Panc1 (cell line): ENCODE measurements around the gene ZNF462.

ENCODE experiments used
- CTCF ChIP-seq: fragments of 450-650 bp; IDR thresholded peaks from 2 replicates; pipeline ENCODE4 v1.5.1; 2017; ENCODE audit warnings: mild to moderate bottlenecking
- POLR2AphosphoS5 ChIP-seq: IDR thresholded peaks from 2 replicates; pipeline ENCODE4 v1.6.1; 2012; ENCODE audit warnings: mild to moderate bottlenecking, low read depth, low read length, moderate library complexity
- REST ChIP-seq, 2 experiments: IDR thresholded peaks; 2 replicates each; pipeline ENCODE4 v1.6.1; 2011 to 2012; ENCODE audit warnings: low read depth in 2 of 2, control low read depth in 1 of 2, low read length in 1 of 2, mild to moderate bottlenecking in 1 of 2, moderate library complexity in 1 of 2; ENCODE audit not compliant: insufficient read depth in 1 of 2
- TCF7L2 ChIP-seq: IDR thresholded peaks from 2 replicates; pipeline ENCODE4 v1.6.1; 2011; ENCODE audit warnings: mild to moderate bottlenecking, low read depth, low read length, inconsistent platforms

- TF ChIP-seq POLR2AphosphoS5 (no peak), CTCF (no peak), REST (IDR thresholded peaks at IDR 0.05; ENCODE audit: insufficient read depth in 1 of 2, low read depth in 2 of 2, low read length in 1 of 2) (no peak), TCF7L2 (no peak)
These were observed 50.3 kb downstream of the ZNF462 start for GRCh38 chr9:106913276-106913675.
